ENCODE measurements around the gene TKTL2.

The TKTL2 gene

DNA sequence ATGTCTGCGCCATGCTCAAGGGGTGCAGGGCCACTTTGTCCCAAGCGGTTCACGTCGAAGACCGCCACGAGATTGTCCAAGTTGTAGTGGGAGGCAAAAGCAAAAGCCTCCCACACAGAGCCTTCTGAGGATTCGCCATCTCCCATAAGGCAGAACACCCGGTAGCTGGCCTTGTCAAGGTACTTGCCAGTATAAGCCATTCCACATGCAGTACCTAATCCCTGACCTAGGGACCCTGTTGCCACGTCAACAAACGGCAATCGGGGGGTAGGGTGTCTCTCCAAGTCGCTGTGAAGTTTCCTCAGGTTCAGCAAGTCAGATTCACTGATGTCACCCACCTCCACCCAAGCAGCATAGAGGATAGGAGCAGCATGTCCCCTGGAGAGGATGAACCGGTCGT, 424 bp downstream of the TKTL2 start:
- Histone ChIP-seq H3K27ac (ENCODE audit: low read depth, low read length) (no peak overlapping the region), H3K27me3 (ENCODE audit: control insufficient read depth, low read length) (peaks cover 15% of the 10 kb centered on the region), H3K36me3 (ENCODE audit: control insufficient read depth, low read length) (no peaks in the 10 kb centered on the region), H3K9me3 (ENCODE audit: control insufficient read depth, insufficient read depth, low read length) (no peaks in the 10 kb centered on the region), H3K79me2 (ENCODE audit: control insufficient read depth, low read length) (no peaks in the 10 kb centered on the region), H3K9me2 (replicated peaks; ENCODE audit: control insufficient read depth, low read length) (no peaks in the 10 kb centered on the region), H3K4me3 (ENCODE audit: low read length) (no peak overlapping the region), H3K4me2 (ENCODE audit: low read length) (no peak overlapping the region), H4K20me1 (ENCODE audit: control insufficient read depth, insufficient read depth, low read depth, low read length) (no peaks in the 10 kb centered on the region), H3K4me1 (ENCODE audit: control insufficient read depth, low read length) (no peaks in the 10 kb centered on the region), H3F3A (ENCODE audit: control insufficient read depth, insufficient read depth) (no peaks in the 10 kb centered on the region)
- no peak for TF ChIP-seq EZH2phosphoT487 (IDR thresholded peaks at IDR 0.05; ENCODE audit: borderline replicate concordance, low read length)
- TF ChIP-seq, protein P1, sequence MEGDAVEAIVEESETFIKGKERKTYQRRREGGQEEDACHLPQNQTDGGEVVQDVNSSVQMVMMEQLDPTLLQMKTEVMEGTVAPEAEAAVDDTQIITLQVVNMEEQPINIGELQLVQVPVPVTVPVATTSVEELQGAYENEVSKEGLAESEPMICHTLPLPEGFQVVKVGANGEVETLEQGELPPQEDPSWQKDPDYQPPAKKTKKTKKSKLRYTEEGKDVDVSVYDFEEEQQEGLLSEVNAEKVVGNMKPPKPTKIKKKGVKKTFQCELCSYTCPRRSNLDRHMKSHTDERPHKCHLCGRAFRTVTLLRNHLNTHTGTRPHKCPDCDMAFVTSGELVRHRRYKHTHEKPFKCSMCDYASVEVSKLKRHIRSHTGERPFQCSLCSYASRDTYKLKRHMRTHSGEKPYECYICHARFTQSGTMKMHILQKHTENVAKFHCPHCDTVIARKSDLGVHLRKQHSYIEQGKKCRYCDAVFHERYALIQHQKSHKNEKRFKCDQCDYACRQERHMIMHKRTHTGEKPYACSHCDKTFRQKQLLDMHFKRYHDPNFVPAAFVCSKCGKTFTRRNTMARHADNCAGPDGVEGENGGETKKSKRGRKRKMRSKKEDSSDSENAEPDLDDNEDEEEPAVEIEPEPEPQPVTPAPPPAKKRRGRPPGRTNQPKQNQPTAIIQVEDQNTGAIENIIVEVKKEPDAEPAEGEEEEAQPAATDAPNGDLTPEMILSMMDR (IDR thresholded peaks at IDR 0.05; ENCODE audit: low read depth, low read length, poor library complexity, severe bottlenecking): no peak

DNA sequence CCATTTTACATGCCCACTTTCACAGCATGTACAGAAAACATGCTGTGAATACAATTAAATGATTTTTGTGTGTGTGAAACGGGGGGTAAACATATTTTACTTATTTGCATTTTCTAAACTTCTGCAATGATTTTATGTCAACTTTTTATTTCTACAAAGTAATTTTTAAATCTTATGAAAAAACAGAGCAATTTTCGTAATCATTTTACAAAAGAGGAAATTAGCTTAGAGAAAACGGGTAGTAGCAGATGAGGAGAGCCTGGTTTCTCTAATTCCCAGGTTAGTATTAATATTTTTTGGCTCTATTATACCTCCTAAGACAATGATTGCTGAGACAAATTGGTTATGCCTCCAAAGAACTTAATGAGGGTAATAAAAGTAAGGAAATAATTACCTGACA, 3.2 kb downstream of the TKTL2 start:
- Histone ChIP-seq H3K27ac (ENCODE audit: low read depth, low read length) (no peak overlapping the region), H3K27me3 (ENCODE audit: control insufficient read depth, low read length) (peaks cover 15% of the 10 kb centered on the region), H3F3A (ENCODE audit: control insufficient read depth, insufficient read depth) (no peaks in the 10 kb centered on the region), H3K9me3 (ENCODE audit: control insufficient read depth, insufficient read depth, low read length) (no peaks in the 10 kb centered on the region), H3K36me3 (ENCODE audit: control insufficient read depth, low read length) (no peaks in the 10 kb centered on the region), H3K4me1 (ENCODE audit: control insufficient read depth, low read length) (no peaks in the 10 kb centered on the region), H3K4me2 (ENCODE audit: low read length) (no peak overlapping the region), H4K20me1 (ENCODE audit: control insufficient read depth, insufficient read depth, low read depth, low read length) (no peaks in the 10 kb centered on the region), H3K9me2 (replicated peaks; ENCODE audit: control insufficient read depth, low read length) (no peaks in the 10 kb centered on the region), H3K4me3 (ENCODE audit: low read length) (no peak overlapping the region), H3K79me2 (ENCODE audit: control insufficient read depth, low read length) (no peaks in the 10 kb centered on the region)
- TF ChIP-seq EZH2phosphoT487 (IDR thresholded peaks at IDR 0.05; ENCODE audit: borderline replicate concordance, low read length): no peak
- TF ChIP-seq, protein P1 (IDR thresholded peaks at IDR 0.05; ENCODE audit: low read depth, low read length, poor library complexity, severe bottlenecking): no peak

DNA sequence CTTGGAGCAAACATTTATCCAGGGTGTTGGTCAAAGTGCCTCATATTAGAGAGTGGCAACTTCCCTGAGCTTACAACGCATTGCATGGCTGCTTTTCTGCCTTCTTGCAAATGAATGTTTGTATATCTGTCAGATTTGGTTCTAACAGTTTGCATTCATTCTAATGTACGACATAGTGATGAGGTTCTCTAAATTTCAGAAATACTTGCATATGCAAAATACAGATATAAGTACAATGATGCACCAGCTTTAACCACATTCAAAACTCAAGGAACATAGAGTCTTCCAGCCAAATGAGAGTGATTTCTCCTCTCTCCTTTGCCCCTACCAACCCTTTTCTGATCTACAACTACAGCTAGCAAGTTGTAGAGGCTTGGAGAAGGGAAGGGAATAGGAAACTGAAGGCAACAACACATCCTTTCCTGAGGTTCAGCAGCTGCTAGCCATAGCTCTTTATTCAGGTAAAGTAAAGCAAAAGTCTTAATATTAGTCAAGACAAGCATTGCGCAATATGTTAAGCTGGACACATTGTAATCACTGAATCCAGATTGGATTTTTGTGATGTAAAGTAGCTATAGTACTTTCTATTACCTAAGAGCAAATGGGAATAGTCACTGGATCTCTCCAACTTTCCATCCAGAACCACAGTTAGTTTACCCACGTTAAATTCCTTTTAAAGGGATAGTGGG, 6.3 kb downstream of the TKTL2 start:
- no peaks in the 10 kb centered on the region for H3K36me3 ChIP-seq (ENCODE audit: control insufficient read depth, low read length)

More for the DNA sequence above, 6.3 kb downstream of the TKTL2 start:
- Histone ChIP-seq H4K20me1 (ENCODE audit: control insufficient read depth, insufficient read depth, low read depth, low read length) (no peaks in the 10 kb centered on the region), H3K9me3 (ENCODE audit: control insufficient read depth, insufficient read depth, low read length) (no peaks in the 10 kb centered on the region), H3K4me2 (ENCODE audit: low read length) (no peak overlapping the region), H3K9me2 (replicated peaks; ENCODE audit: control insufficient read depth, low read length) (no peaks in the 10 kb centered on the region), H3K4me1 (ENCODE audit: control insufficient read depth, low read length) (no peaks in the 10 kb centered on the region), H3K4me3 (ENCODE audit: low read length) (no peak overlapping the region), H3K79me2 (ENCODE audit: control insufficient read depth, low read length) (no peaks in the 10 kb centered on the region), H3F3A (ENCODE audit: control insufficient read depth, insufficient read depth) (no peaks in the 10 kb centered on the region), H3K27ac (ENCODE audit: low read depth, low read length) (no peak overlapping the region), H3K27me3 (ENCODE audit: control insufficient read depth, low read length) (peaks cover 15% of the 10 kb centered on the region)
- TF ChIP-seq, protein P1 (IDR thresholded peaks at IDR 0.05; ENCODE audit: low read depth, low read length, poor library complexity, severe bottlenecking): no peak
- no peak for TF ChIP-seq EZH2phosphoT487 (IDR thresholded peaks at IDR 0.05; ENCODE audit: borderline replicate concordance, low read length)

Measured in DOHH2 (cell line).